ENCODE data around the gene ANKRD23.
"Not testable (repeated sequence)": the region's sequence is repeated elsewhere in the genome, so short reads cannot be mapped to it uniquely, and the experiment has no call there.

ANKRD23 gene

DNA sequence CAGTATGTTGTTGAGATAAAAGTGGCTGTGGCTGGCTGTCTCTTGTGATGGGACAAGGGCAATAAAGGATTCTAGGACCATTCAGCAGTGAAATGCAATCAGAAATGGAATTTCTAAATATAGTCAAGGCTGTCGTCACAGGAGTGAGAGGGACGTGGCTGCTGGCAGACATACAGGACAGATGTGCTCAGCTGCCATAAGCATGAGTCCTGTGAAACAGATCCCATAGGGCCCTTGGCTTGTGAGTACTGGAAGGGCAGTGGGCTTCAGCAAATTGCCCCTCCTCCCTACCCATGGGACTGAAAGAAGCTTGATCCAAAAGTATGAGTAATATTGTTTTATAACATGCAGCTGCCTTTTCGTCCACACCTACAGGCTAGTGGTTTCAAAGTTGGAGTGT lies 31.9 kb downstream of the ANKRD23 start:
- no peak for DNase-seq

DNA sequence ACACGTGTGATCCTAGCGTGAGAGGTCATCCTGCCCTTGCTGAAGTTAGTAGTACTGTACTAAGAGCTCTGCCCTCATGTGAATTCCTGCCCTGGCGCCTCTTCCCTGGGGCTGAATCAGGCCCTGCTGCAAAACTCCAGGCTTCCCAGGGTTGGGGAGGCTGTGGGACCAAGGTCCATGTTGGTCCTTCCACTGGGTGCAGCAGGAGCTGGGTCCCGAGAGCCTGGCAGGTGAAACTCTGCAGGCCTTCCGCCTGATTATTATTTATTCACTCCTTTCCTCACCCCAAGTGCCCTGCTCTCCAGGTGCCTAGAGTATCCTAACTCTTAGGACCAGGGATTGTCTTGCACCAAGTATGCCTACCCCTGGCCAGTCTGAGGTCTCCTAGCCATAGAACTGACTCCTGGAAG lies 33.0 kb downstream of the ANKRD23 start:
- no peak for DNase-seq

GRCh38 chr2:96809951-96810782 lies 33.7 kb downstream of the ANKRD23 start:
- DNase-seq = no peak

DNA sequence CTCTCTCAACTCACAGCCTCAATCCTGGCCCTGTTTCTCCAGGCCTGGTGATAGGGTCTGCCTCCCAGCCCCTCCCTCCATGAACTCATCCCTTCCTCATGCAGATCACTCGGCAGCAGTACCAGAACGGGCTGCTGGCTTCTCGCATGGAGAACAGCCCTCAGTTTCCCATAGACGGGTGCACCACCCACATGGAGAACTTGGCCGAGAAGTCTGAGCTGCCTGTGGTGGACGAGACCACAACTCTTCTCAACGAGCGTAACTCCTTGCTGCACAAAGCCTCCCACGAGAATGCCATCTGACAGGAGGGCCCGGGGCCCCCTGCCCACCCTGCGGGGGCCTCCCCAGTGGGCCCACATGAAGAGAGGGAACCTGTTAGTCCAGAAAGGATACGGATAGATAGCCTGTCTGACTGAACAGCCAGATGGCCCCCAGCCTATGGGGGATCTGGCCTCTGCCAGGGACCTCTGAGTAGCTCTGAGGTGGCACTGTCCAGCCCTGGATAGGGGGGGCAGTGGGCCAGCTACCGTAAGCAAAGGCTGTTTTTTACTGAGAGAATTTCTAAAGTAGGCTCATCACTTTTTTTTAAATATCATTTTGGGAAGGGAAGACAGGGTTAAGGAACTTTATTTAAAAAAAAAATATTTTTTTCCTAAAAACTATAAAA lies 34.5 kb downstream of the ANKRD23 start:
- no peak for DNase-seq

DNA sequence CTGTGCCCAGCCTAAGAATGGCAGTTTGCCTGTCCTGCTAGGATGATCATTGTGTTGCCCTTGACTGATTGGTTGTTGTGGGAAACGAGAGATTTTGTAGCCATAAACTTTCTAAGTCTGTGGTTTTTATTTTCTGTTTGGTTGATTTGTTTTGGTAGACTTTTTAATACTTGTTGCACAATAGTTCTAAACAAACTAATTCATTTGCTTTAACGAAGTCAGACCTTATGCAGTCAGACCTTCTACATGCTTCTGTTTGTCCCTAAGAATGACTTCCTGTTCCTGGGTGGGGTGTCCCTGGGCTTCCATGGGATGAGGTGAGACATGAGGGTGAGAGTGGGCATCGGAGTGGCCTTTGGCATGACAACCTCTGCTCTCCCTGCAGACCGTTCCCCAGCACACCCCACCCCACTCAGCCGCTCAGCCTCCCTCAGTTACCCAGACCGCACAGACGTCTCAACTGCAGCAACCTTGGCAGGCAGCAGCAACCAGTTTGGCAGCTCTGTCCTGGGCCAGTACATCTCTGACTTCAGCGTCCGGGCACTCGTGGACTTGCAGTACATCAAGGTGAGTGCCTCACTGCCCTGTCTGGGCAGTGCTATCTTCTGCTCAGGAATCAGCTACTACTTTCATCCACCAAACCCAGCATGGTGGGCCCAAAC lies 35.5 kb downstream of the ANKRD23 start:
- DNase-seq = no peak

DNA sequence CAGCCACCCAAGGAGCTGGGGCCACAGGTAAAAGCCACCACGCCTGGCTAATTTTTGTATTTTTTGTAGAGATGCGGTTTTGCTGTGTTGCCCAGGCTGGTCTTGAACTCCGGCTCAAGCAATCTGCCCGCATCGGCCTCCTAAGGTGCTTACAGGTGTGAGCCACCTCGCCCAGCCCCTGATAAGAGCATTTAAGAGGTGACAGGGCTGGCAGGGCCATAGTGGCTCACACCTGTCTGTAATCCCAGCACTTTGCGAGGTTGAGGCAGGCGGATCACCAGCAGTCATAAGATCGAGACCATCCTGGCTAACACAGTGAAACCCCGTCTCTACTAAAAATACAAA lies 36.7 kb downstream of the ANKRD23 start:
- no peak for DNase-seq

GRCh38 chr2:96806468-96807126 lies 37.2 kb downstream of the ANKRD23 start:
- no peak for DNase-seq

DNA sequence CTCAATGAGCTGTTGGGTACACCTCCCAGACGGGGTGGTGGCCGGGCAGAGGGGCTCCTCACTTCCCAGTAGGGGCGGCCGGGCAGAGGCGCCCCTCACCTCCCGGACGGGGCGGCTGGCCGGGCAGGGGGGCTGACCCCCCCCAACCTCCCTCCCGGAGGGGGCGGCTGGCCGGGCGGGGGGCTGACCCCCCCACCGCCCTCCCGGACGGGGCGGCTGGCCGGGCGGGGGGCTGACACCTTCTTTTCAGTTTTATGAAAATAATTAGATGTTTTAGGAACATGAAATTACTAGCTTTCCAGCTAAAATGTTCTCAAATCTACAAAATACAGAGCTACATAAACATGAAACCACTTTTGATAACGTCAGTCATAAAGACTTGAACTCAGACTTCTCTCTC lies 37.9 kb downstream of the ANKRD23 start:
- DNase-seq = not testable (repeated sequence)

- no peak for DNase-seq
These were observed 38.8 kb downstream of the ANKRD23 start for GRCh38 chr2:96804986-96805385.

DNA sequence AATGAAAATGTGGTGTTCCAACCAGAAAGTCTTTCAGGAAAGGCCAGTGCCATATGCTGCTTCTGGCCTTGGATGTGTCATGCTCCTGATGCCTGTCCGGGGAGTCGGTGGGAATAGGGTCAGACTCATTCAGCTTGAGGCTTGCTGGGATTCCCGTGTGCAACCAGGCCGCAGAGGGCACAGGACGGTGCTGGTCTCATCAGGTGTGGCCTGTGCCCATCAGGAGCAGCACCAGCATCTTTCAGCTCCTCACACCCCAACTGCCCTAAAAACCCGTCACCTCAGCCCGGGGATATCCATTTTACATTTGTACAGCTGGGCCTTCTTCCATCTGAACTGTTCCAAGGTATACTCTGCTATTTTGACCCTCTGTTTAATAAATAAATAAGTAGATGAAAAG lies 41.1 kb downstream of the ANKRD23 start:
- DNase-seq = no peak

DNA sequence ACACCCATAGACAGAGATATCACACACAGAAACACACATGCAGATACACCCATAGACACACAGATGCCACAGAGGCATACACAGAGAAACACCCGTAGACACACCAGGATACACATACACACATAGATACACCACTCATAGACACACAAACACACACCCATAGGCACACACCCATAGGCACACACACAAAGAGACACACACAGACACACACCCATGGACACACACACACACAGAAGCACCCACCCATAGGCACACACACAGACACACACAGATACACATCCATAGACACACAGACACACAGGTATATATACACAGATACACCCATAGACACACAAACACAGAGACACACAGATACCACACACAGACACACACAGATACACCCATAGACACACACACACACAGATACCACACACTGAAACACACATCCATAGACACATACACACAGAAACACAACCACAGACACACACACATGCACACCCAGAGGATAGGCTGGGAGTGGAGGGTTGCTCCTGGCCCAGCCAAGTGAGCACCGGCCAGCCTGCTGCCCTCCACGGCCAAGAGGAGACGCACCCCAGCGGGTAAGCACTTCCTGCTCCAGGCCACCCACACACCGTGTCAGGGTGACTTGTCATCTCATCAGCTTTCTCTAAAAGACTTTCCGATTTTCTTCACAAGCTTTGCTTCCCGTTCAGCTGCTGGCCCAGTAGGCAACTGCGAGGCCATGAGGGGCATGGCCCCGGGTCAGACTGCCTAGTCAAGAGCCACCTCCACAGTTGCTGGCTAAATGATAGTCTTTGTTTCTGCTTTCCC lies 41.8 kb downstream of the ANKRD23 start:
- DNase-seq = no peak

- DNase-seq = peak; percentile 68
These were observed 42.6 kb downstream of the ANKRD23 start for GRCh38 chr2:96801005-96801785.

DNA sequence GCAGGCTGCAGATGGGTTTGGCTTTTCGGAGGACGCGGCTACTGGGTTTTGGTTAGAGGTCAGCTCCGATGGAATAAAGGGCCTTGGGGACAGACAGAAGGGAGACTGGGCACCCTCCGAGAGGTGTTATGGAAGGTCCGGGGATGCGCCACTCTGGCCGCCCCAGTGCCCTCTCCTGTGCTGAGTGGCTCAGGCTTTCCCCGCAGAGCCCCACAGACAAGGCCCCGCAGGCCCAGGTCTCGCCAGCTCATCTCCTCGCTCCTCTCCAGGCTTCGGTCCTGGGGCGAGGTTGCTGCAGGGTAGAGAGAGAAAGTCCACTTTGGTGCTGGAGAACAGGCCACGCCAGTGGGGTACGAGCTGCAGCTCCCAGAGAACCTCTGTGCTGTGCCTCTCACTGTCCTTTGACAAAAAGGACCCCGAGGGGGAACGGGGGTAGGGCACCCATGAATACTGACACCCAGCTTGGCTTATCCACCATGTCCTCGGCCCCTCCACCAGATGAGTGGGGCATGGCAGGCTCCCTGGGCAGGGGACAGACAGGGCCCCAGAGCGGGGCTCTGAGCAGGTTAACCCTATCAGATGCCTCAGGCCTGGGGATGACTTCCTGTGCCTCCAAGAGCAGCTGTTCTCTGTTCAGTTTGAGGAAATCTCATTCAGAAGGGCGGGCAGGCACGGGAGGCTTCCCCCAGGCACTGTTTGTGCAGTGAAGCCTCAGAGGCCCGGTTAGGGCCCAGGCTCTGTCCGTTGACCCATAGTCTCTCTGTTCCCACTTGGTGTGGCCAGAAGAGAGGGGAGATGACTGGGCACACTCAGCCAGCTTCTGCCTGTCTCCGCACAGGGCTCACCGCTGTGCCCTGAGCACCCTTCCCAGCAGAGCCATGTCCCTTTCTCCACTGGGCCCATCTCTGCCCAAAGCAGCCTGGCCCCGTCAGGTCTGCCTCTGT lies 43.5 kb downstream of the ANKRD23 start:
- DNase-seq = no peak

- DNase-seq = no peak
These were observed 44.2 kb downstream of the ANKRD23 start for GRCh38 chr2:96799623-96799935.

GRCh38 chr2:96798733-96799622 lies 44.8 kb downstream of the ANKRD23 start:
- DNase-seq = no peak

GRCh38 chr2:96797066-96797625 lies 46.7 kb downstream of the ANKRD23 start:
- DNase-seq = no peak

DNA sequence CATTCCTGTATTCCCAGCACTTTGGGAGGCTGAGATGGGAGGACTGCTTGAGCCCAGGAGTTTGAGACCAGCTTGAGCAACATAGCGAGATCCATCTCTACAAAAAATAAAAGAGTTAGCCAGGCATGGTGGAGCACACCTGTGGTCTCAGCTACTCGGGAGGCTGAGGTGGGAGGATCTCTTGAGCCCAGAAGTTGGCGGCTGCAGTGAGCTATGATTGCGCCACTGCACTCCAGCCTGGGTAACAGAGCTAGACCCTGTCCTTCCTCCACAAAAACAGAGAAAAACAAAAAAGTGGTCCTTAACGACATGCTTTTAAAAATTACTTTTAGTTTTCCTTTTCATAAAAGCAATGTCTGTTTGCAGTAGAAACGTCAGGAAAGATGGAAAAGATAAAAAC lies 47.3 kb downstream of the ANKRD23 start:
- DNase-seq = not testable (repeated sequence)

- no peak for DNase-seq
These were observed 48.7 kb downstream of the ANKRD23 start for GRCh38 chr2:96795076-96795475.

All from NCI-H146 (cell line).